GM12878 (cell line): ENCODE data around the gene RINL.

ENCODE experiments used
- ELK1 ChIP-seq: IDR thresholded peaks from 2 replicates; pipeline ENCODE4 v1.6.1; 2012; ENCODE audit warnings: low read depth, low read length, improper control_type of control experiment
- SP1 ChIP-seq: IDR thresholded peaks from one replicate; pipeline ENCODE4 v1.6.1; 2011; ENCODE audit warnings: low read depth, low read length

GRCh38 chr19:38833092-38833425, 45.0 kb downstream of the RINL start:
- no peak for TF ChIP-seq SP1
- no peak for TF ChIP-seq ELK1
